Measurements from ENCODE around the gene RGS3. TPM values are rescaled to one million over a fixed set of nuclear protein-coding genes. Genes with fewer than 3 reads are reported as not detected.

The RGS3 gene
- polyA plus RNA-seq, 1 experiment = 41.0 TPM

DNA sequence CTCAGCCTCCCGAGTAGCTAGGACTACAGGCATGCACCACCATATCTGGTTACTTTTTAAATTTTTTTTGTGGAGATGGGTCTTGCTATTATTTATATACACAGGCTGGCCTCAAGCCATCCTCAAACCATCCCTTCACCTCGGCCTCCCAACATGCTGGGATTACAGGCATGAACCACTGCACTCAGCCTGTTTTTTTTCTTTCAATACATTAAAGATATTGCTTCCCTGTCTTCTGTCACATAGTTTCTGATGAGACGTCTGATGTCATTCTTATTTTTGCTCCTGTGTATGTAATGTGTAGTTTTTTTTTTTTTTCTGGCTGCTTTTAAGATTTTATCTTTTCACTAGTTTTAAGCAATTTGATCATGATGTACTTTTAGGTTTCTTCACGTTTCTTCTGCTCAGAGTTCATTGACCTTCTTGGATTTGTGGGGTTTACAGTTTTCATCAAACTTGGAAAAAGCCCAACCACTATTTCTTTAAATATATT lies 11.4 kb upstream of the RGS3 start:
- Histone ChIP-seq H3K27me3 (ENCODE audit: control insufficient read depth, insufficient read depth, low read length) (no peaks in the 10 kb centered on the region), H3K27ac (ENCODE audit: low read depth, low read length) (no peak overlapping the region), H3K9me3 (ENCODE audit: control insufficient read depth, insufficient read depth, low read length) (no peaks in the 10 kb centered on the region), H3K4me3 (ENCODE audit: low read depth, low read length) (no peak overlapping the region)
- TF ChIP-seq, protein P1, sequence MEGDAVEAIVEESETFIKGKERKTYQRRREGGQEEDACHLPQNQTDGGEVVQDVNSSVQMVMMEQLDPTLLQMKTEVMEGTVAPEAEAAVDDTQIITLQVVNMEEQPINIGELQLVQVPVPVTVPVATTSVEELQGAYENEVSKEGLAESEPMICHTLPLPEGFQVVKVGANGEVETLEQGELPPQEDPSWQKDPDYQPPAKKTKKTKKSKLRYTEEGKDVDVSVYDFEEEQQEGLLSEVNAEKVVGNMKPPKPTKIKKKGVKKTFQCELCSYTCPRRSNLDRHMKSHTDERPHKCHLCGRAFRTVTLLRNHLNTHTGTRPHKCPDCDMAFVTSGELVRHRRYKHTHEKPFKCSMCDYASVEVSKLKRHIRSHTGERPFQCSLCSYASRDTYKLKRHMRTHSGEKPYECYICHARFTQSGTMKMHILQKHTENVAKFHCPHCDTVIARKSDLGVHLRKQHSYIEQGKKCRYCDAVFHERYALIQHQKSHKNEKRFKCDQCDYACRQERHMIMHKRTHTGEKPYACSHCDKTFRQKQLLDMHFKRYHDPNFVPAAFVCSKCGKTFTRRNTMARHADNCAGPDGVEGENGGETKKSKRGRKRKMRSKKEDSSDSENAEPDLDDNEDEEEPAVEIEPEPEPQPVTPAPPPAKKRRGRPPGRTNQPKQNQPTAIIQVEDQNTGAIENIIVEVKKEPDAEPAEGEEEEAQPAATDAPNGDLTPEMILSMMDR (IDR thresholded peaks at IDR 0.05; ENCODE audit: low read depth, low read length) = no peak
- CTCF ChIA-PET = interaction anchor here (0.8 to 2.2 kb wide), 6 partner anchors 60 to 230 kb away, joined by 3 to 10 read pairs (median 8); no protein-coding TSS in a partner anchor
- POLR2A ChIA-PET = no interaction called here
- DNase-seq (ENCODE audit: low read depth, low spot score) = no peak

DNA sequence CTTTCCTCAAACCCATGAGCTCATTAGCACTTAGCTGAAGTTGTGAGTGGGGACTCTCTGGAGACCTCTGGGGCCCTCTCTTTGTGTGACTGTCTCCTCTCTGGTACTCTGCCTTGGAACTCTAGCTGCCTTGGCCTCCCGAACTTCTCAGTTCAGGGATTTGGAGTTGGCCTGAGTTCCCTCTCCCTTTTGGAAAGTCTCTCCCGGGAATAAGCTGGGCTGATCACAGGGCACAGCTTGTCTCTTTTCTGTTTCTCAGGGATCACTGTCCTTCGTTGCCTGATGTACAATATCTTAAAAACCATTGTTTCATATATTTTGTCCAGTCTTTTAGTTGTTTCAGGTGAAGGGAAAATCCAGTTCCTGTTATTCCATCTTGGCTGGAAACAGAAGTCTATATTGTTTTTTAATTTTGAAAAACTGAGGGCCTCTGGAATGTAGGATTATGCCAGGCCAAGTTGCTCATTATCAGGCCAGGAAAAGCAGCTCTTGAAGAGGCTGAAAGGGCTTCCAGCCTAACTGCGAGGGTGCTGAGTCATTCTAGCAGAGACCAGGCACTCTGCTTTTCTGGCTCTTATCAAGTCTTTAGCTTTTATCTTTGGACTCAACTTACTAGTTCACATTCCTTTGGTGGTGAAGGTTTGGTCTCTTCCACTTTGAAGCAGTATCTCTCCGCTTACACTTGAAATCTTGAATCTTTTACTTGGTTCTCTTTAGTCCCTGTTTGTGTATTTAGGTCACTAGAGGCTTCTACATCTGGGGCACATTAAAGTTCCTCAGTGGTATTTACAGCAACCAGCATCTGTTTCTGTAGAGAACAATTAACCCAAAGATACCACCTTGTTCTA lies 8.4 kb upstream of the RGS3 start:
- TF ChIP-seq, protein P1 (IDR thresholded peaks at IDR 0.05; ENCODE audit: low read depth, low read length) = no peak
- H3K27ac ChIP-seq (ENCODE audit: low read depth, low read length) = peak overlapping the region; percentile 96
- H3K4me3 ChIP-seq (ENCODE audit: low read depth, low read length) = no peak overlapping the region
- DNase-seq (ENCODE audit: low read depth, low spot score) = peak; percentile 79
- no peaks in the 10 kb centered on the region for H3K27me3 ChIP-seq (ENCODE audit: control insufficient read depth, insufficient read depth, low read length)
- H3K9me3 ChIP-seq (ENCODE audit: control insufficient read depth, insufficient read depth, low read length) = no peaks in the 10 kb centered on the region
- CTCF ChIA-PET = interaction anchor here (0.6 to 2.5 kb wide), 9 partner anchors 9 to 789 kb away, joined by 3 to 22 read pairs (median 6); partner anchors contain the start of genes ALAD, C9orf43 and POLE3
- POLR2A ChIA-PET = interaction anchor here (0.6 to 2.0 kb wide), 13 partner anchors 14 to 1130 kb away, joined by 3 to 16 read pairs (median 5); partner anchors contain the start of genes C9orf43 and POLE3

DNA sequence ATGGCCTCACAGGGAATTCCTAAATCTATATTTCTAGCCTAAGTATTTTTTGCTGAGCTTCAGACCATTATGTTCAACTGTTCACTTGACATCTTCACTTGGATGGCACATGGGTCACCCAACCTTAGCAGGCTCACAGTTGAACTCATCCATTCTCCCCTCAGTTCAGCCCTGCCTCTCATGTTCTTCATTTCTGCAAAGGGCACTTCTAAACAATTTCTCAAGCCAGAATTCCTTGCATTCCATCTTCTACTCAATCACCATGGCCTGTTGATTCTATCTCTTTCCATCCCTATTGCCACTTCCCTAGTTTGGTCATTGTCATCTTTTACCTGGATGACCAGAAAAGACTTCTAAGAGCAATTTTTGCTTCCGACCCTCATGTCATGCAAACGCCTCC lies 7.3 kb upstream of the RGS3 start:
- CTCF ChIA-PET = interaction anchor here (2.4 to 2.5 kb wide), 2 partner anchors 10 to 199 kb away, joined by 20 to 22 read pairs; no protein-coding TSS in a partner anchor
- no peaks in the 10 kb centered on the region for H3K9me3 ChIP-seq (ENCODE audit: control insufficient read depth, insufficient read depth, low read length)
- H3K27me3 ChIP-seq (ENCODE audit: control insufficient read depth, insufficient read depth, low read length) = no peaks in the 10 kb centered on the region
- peak overlapping the region; percentile 33 for H3K27ac ChIP-seq (ENCODE audit: low read depth, low read length)
- H3K4me3 ChIP-seq (ENCODE audit: low read depth, low read length) = no peak overlapping the region
- DNase-seq (ENCODE audit: low read depth, low spot score) = no peak
- POLR2A ChIA-PET = interaction anchor here (1.5 to 2.0 kb wide), 4 partner anchors 29 to 126 kb away, joined by 5 to 16 read pairs (median 8); no protein-coding TSS in a partner anchor
- TF ChIP-seq, protein P1 (IDR thresholded peaks at IDR 0.05; ENCODE audit: low read depth, low read length) = no peak

DNA sequence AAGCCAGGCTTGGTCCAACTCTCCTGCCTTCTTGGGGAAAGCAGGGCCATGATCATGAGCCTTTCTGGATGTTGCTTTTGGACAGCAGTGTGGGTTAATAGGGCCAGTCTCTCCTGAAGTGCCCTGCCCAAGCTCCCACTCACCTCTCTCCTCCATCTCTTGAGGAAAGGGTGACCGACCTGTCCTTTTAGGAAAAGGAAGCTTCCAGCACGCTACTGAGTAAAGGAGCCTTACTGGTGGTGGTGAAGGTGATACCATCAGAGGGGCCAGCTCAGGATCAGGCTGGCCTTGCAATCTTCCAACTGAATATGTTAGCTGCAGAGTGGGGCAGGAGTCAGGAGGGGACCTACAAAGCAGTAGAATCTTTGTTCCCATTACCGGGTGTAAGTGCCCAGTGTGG lies 2.2 kb upstream of the RGS3 start:
- DNase-seq (ENCODE audit: low read depth, low spot score) = no peak
- Histone ChIP-seq H3K27me3 (ENCODE audit: control insufficient read depth, insufficient read depth, low read length) (peaks cover 3% of the 10 kb centered on the region), H3K4me3 (ENCODE audit: low read depth, low read length) (no peak overlapping the region), H3K27ac (ENCODE audit: low read depth, low read length) (no peak overlapping the region), H3K9me3 (ENCODE audit: control insufficient read depth, insufficient read depth, low read length) (no peaks in the 10 kb centered on the region; the same call in 1 of the 2 replicates)
- ChIA-PET POLR2A (interaction anchor here (0.6 kb wide), 1 partner anchor 51 kb away, joined by 4 read pairs; the partner anchor contains the start of genes C9orf43 and POLE3), CTCF (interaction anchor here (1.0 kb wide), 1 partner anchor 194 kb away, joined by 3 read pairs; no protein-coding TSS in a partner anchor)
- TF ChIP-seq, protein P1 (IDR thresholded peaks at IDR 0.05; ENCODE audit: low read depth, low read length) = no peak
